IPS DF 6.9 (cell line): ENCODE results near the gene SLC49A3.

ENCODE experiments used
- DNase-seq: peaks from one replicate; pipeline ENCODE4 v3.0.0-alpha.2; 2013; ENCODE audit warnings: low read depth, low spot score
- H3K27ac ChIP-seq: one replicate; pipeline ENCODE4 v1.5.1; 2013; ENCODE audit warnings: low read length, control low read depth
- H3K27me3 ChIP-seq: 2 replicates; pipeline ENCODE4 v1.6.1; 2013; ENCODE audit warnings: mild to moderate bottlenecking, low read length; ENCODE audit not compliant: control insufficient read depth, insufficient read depth
- H3K36me3 ChIP-seq: 2 replicates; pipeline ENCODE4 v1.6.1; 2013; ENCODE audit warnings: low read length; ENCODE audit not compliant: control insufficient read depth, insufficient read depth
- H3K4me1 ChIP-seq: 2 replicates; pipeline ENCODE4 v1.6.1; 2013; ENCODE audit warnings: low read length; ENCODE audit not compliant: control insufficient read depth, insufficient read depth
- H3K4me3 ChIP-seq: 2 replicates; pipeline ENCODE4 v1.5.1; 2013; ENCODE audit warnings: mild to moderate bottlenecking, low read length
- H3K9me3 ChIP-seq: 2 replicates; pipeline ENCODE4 v1.6.1; 2013; ENCODE audit warnings: low read length, inconsistent platforms; ENCODE audit not compliant: control insufficient read depth, insufficient read depth
- WGBS: extraction: QIAGEN DNeasy Blood & Tissue Kit; methylation state at CpG from one replicate; pipeline ENCODE4 v1.1.7; 2013; ENCODE audit warnings: mixed read lengths, missing lambda C conversion rate; ENCODE audit not compliant: insufficient read length, insufficient coverage; 5-methylcytosine and 5-hydroxymethylcytosine counted together

The SLC49A3 gene

DNA sequence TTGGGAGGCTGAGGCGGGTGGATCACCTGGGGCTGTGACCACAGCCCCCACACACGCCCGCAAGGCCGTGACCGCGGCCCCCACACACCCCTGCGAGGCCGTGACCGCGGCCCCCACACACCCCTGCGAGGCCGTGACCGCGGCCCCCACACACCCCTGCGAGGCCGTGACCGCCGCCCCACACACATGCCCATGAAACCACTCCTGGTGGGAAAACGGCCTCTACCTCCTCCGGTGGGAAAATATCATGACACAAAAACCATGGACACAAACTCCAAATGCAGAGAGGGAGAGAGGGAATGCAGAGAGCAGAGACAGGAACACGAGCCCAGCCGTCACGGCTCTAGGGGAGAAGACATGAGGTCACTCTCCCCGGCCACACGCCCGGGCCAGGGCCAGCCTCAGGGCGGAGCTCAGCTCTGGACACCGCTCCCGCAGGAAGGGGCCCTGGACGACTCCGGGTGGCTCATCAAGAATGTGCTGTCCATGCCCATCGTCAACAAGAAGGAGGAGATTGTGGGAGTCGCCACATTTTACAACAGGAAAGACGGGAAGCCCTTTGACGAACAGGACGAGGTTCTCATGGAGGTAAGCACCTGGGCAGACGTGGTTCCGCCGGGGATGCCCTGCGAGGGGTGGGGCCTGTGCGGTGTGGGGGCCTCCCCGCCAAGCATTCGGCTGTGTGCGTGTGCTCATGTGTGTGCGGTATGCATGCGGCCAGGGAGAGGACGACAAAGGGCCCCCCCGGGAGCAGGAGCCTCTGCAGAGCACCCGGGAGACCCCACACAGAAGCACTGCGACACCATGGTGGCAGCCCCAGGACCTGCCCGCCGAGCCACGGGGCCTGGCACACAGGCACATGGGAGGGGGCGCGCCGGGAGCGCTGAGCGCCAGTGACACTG is 32.3 kb downstream of the SLC49A3 start:
- DNase-seq, result no peak
- Histone ChIP-seq H3K4me3 (no peak overlapping the region), H3K4me1 (no peaks in the 10 kb centered on the region), H3K36me3 (no peaks in the 10 kb centered on the region), H3K27ac (no peak overlapping the region), H3K9me3 (no peaks in the 10 kb centered on the region), H3K27me3 (no peaks in the 10 kb centered on the region; the same call in 1 of the 2 replicates)
- WGBS, result no CpG with 5 or more reads among the region's 58 CpGs

DNA sequence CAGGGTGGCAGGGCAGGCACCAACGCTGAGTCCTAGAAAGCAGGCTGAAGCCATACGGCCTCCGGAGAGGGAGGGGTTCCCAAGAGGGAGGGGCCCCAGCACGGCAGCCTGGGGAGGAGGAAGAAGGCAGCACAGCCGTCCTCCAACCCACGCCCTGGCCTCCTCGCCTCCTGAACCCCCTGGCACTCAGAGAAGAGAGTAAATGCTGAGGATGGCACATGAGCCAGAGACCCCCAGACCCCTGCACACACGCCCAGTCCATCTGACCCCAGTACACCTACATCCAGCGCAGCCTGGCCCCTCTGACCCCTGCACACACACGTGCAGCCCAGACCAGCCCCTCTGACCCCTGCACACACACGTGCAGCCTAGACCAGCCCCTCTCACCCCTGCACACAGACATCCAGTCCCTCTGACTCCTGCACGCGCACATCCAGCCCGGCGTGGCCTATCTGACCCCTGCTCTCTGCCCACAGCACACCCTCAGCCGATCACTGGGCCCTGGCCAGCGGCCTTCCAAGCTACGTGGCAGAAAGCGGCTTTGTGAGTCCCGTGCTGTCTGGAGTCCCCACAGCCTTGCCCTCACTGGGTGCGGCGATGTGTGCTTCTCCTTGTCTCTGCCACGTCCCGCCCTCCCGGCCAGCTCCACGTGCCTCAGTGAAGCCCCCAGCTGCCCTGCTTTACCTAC is 33.3 kb downstream of the SLC49A3 start:
- no peak overlapping the region for H3K4me3 ChIP-seq
- H3K4me1 ChIP-seq, result no peaks in the 10 kb centered on the region
- H3K9me3 ChIP-seq, result no peaks in the 10 kb centered on the region
- no peaks in the 10 kb centered on the region for H3K36me3 ChIP-seq
- WGBS, result no CpG with 5 or more reads among the region's 26 CpGs
- H3K27me3 ChIP-seq, result no peaks in the 10 kb centered on the region; the same call in 1 of the 2 replicates
- no peak overlapping the region for H3K27ac ChIP-seq
- no peak for DNase-seq

DNA sequence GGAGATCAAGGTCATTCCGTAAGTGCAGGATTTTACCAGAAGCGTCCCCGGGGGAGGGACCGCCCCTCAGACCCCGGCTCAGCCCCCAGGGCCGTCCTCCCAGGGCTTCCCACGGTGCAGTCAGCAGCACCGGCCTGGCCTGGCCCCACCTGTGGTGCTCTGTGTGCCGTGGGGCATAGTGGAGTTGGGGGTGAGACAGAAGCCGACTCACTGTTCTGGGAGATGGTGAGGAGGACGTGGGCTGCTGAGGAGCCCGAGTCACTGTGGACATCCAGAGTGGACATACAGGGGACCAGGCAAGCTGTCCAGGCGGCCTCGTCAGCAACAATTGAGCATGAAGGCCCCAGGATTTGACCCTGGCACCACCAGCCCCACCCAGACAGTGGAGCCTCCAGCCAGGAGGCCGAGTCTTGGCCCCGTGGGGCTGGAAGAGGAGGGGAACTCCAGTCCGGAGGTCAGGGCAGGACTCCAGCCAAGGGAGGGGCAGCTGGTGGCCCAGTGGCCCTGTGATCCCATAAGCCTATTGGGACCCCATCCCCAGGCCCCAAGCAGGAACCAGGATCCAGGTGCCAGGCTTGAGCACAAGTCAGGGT is 34.0 kb downstream of the SLC49A3 start:
- Histone ChIP-seq H3K36me3 (no peaks in the 10 kb centered on the region), H3K27me3 (no peaks in the 10 kb centered on the region; the same call in 1 of the 2 replicates), H3K27ac (no peak overlapping the region), H3K4me1 (no peaks in the 10 kb centered on the region), H3K9me3 (no peaks in the 10 kb centered on the region), H3K4me3 (no peak overlapping the region)
- no CpG with 5 or more reads among the region's 17 CpGs for WGBS
- DNase-seq, result no peak

DNA sequence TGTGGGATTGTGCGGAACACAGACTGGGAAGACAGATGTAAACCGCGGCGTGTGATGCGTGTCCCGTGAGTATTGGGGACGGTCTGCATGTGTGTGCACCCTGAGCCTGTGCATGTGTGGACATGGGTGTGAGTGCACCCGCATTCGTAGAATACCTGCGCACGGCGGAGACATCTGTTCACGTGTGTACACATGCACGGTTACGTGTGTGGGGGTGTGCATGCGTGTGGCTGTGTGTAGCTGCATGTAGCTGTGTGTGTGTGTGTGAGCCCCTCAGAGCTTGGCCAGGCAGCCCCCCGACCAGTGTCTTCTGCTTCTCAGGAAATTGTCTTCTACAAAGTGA is 34.5 kb downstream of the SLC49A3 start:
- no peaks in the 10 kb centered on the region; the same call in 1 of the 2 replicates for H3K27me3 ChIP-seq

DNA sequence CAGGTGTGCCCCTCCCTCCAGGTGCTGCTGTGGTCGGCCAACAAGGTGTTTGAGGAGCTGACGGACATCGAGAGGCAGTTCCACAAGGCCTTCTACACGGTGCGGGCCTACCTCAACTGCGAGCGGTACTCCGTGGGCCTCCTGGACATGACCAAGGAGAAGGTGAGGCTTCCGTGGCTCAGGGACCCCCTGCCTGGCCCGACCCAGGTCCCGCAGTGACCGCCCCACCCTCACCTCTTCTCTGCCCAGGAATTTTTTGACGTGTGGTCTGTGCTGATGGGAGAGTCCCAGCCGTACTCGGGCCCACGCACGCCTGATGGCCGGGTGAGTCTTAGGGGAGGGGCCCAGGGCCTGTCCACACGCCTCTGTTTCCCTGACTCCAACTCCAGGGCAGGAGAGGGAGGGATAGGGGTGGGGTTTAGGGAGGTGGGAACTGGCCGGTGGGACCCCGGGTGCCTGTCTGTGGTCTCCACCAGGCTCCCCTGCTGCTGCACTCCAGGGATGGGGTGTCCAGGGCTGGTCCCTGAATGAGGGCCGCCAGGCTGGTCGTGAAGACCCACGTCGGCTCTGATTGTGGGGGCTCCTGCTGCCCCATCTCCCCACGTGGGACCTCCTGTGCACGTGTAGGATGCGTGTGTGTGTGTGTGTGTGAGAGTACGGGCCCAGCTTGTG is 35.0 kb downstream of the SLC49A3 start:
- H3K27me3 ChIP-seq, result no peaks in the 10 kb centered on the region; the same call in 1 of the 2 replicates
- H3K4me3 ChIP-seq, result no peak overlapping the region
- H3K9me3 ChIP-seq, result no peaks in the 10 kb centered on the region
- H3K36me3 ChIP-seq, result no peaks in the 10 kb centered on the region
- no peaks in the 10 kb centered on the region for H3K4me1 ChIP-seq
- WGBS, result no CpG with 5 or more reads among the region's 29 CpGs
- no peak for DNase-seq
- H3K27ac ChIP-seq, result no peak overlapping the region

More for the DNA sequence above, 34.5 kb downstream of the SLC49A3 start:
- Histone ChIP-seq H3K27ac (no peak overlapping the region), H3K4me3 (no peak overlapping the region), H3K4me1 (no peaks in the 10 kb centered on the region), H3K36me3 (no peaks in the 10 kb centered on the region), H3K9me3 (no peaks in the 10 kb centered on the region)
- DNase-seq, result no peak
- no CpG with 5 or more reads among the region's 17 CpGs for WGBS

DNA sequence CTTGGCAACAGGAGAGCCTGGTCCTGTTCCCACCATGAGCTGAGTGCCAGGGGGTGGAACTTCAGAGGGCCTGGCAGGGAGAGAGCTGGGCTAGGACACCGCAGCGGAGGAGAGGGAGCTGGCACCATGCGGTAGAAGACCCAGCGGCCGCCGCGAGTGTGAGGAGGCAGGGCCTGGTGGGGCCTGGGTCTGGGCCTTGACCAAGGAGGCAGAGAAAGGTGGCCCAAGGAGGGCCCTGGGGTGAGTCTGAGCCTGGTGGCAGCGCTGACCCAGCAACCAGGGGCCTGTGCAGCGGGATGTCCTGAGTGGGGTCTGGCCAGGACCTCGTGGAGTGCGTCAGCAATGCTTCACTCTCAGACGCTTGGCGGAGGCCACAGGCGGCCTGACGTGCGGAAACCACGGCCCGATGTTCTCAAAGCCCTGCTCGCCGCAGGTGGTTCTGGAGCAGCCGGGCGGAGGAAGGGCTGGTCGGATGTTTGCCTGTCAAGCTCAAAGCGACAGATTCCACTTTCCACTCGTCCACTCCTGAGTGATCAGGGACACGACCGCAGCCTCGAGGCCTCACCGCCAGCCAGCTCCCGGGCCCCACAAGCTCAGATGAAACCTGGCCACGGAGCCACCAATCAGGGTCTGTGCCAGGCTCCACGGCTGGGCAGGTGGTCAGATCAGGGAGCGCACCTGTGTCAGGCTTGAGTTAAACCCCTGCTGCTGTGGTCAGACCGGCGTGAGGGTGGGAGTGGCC is 35.7 kb downstream of the SLC49A3 start:
- no peak overlapping the region for H3K27ac ChIP-seq
- no peaks in the 10 kb centered on the region for H3K9me3 ChIP-seq
- H3K4me3 ChIP-seq, result no peak overlapping the region
- DNase-seq, result no peak
- H3K27me3 ChIP-seq, result no peaks in the 10 kb centered on the region
- no CpG with 5 or more reads among the region's 35 CpGs for WGBS
- 0 out of 2 replicates have a peak, but pooled peaks cover 1% of the 10 kb centered on the region for H3K4me1 ChIP-seq
- no peaks in the 10 kb centered on the region for H3K36me3 ChIP-seq

DNA sequence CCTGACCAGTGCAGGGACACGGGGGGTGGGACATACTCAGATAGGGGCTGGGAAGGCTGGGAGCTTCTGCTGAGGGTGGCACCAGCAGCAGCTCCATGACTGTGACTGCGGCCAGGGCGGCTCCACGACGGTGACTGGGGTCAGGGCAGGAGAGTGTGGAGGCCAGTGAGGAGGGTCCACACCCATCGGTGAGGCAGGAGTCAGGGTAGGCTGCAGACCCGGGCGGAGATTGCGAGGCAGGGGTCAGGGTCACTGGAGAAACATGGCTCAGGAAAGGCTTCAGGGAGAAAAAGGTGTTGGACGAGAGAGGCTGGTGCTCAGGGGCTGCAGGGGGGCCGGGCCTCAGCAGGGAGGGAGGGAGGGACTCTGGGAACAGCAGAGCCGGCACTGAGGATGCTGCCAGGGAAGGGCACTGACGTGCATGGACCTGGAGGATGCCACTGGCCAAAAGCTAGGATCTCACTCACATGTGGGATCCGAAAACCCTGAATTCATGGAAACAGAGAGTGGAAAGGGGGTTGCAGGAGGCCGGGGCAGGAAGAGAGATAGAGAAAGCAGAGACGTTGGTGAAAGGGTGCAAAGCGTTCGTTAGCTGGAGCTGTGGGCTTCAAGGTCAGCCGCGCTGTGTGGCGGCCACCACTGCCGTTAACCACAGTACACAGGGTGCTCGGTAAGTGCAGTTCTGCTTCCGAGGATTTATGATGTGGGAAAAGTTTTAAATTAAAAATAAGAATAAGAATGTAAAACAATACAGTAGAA is 36.9 kb downstream of the SLC49A3 start:
- Histone ChIP-seq H3K4me3 (no peak overlapping the region), H3K36me3 (no peaks in the 10 kb centered on the region), H3K27me3 (no peaks in the 10 kb centered on the region), H3K27ac (no peak overlapping the region), H3K9me3 (no peaks in the 10 kb centered on the region), H3K4me1 (peaks cover 4% of the 10 kb centered on the region; the same call in 1 of the 2 replicates)
- WGBS, result no CpG with 5 or more reads among the region's 24 CpGs
- no peak for DNase-seq

DNA sequence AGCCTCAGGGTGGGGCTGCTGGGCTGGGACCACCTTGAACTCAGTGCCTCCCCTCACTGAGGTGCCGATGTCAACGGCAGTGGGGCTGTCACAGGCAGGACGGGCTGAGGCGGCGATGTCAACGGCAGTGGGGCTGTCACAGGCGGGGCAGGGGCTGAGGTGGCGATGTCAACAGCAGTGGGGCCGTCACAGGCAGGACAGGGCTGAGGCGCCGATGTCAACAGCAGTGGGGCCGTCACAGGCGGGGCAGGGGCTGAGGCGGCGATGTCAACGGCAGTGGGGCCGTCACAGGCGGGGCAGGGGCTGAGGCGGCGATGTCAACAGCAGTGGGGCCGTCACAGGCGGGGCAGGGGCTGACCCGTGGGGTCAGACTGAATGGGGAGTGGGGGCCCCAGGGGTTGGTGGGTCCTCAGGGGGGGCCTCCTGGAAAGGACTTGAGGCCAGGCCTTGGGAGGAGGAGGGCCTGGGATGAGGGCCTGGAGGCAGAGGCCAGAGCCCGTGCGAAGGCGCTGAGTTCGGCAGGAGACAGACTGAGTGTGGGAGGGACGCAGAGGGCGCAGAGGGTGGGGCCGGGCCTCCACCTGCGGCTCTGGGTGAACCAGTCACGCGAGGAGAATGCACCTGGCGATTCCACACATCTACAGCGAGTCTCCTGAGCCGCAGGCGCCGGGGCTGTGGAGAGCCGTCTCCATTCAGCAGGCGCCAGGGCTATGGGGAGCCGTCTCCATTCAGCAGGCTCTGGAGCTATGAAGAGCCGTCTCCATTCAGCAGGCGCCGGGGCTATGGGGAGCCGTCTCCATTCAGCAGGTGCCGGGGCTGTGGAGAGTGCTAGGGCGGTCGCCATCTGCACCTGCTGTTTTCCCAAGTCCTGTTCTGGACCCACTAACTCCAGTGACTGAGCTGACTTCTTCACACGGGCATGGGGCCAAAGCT is 37.7 kb downstream of the SLC49A3 start:
- Histone ChIP-seq H3K36me3 (no peaks in the 10 kb centered on the region), H3K4me3 (no peak overlapping the region), H3K4me1 (peaks cover 4% of the 10 kb centered on the region; the same call in 1 of the 2 replicates), H3K27ac (no peak overlapping the region), H3K27me3 (no peaks in the 10 kb centered on the region), H3K9me3 (no peaks in the 10 kb centered on the region)
- no peak for DNase-seq
- no CpG with 5 or more reads among the region's 49 CpGs for WGBS
